ENCODE measurements around the gene THSD4. TPM values are rescaled to one million over a fixed set of nuclear protein-coding genes. Genes with fewer than 3 reads are reported as not detected.

Gene THSD4
- total and polyA plus RNA-seq, 2 of the 8 experiments (the other 6 are each of a cell fraction or from before 2014, with no cell fraction given): 2.5 to 6.2 TPM

DNA sequence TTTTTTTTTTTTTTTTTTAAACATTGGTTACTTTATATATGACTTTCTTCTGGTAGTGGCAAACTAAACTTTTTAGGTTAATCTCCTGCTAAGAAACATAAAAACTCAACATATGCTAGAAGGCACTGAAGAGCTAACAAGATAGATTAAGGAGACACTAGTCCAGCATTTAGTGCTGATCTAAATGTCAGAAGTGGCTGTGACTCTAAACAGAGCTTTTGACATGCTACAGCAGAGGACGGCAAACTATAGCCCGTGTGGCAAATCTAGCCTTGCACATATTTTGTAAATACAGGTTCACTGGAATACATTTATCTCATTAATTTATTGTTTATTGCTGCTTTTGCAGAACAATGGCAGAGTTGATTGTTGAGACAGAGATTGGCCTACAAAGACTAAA is 715.7 kb downstream of the THSD4 start:
- peaks cover 0 to 5% (median 3%) of the 10 kb centered on the region in 4 experiments; a peak in 3 of 8 replicates for H3K36me3 ChIP-seq (ENCODE audit: control insufficient read depth in 2 of 4, insufficient read depth in 4 of 4, low read length in 3 of 4)
- no peak overlapping the region for H2BK120ac ChIP-seq (replicated peaks; ENCODE audit: low read depth, low read length)
- H3K4me2 ChIP-seq (ENCODE audit: insufficient read depth in 1 of 2, low read depth in 2 of 2, low read length in 2 of 2): no peak overlapping the region
- no peak overlapping the region for H2BK12ac ChIP-seq (ENCODE audit: low read depth, low read length)
- no peaks in the 10 kb centered on the region for H3K79me2 ChIP-seq (ENCODE audit: control insufficient read depth in 1 of 2, insufficient read depth in 2 of 2, low read length in 2 of 2)
- H3K4me3 ChIP-seq (ENCODE audit: extremely low read depth in 1 of 4, insufficient read depth in 2 of 4, low read depth in 3 of 4, low read length in 4 of 4): no peak overlapping the region
- FAIRE-seq (no peak), DNase-seq (ENCODE audit: low read depth in 1 of 2, low spot score in 2 of 2) (no peak)
- H3K9me3 ChIP-seq (ENCODE audit: insufficient read depth in 2 of 2, low read depth in 1 of 2, low read length in 1 of 2): no peaks in the 10 kb centered on the region
- H2BK20ac ChIP-seq (ENCODE audit: low read length): no peak overlapping the region
- no peak overlapping the region for H3K56ac ChIP-seq (replicated peaks; ENCODE audit: insufficient read length, low read depth, low read length)
- no peak overlapping the region for H3K27ac ChIP-seq (ENCODE audit: low read depth, low read length)
- H2AK5ac ChIP-seq (ENCODE audit: low read depth, low read length): no peak overlapping the region
- H3K4ac ChIP-seq (replicated peaks; ENCODE audit: insufficient read length, low read depth, low read length): no peak overlapping the region
- H3K23me2 ChIP-seq (ENCODE audit: low read depth, low read length): no peaks in the 10 kb centered on the region
- H3K27me3 ChIP-seq (replicated peaks in 1 of 4; ENCODE audit: control insufficient read depth in 3 of 4, extremely low read depth in 1 of 4, insufficient read depth in 3 of 4, low read length in 3 of 4): no peaks in the 10 kb centered on the region
- H3K4me1 ChIP-seq (replicated peaks in 1 of 4; ENCODE audit: control insufficient read depth in 3 of 4, insufficient read depth in 4 of 4, low read length in 3 of 4): peaks cover 0 to 11% (median 3%) of the 10 kb centered on the region in 4 experiments; a peak in 2 of 7 replicates
- H3K79me1 ChIP-seq (ENCODE audit: low read depth, low read length): no peaks in the 10 kb centered on the region
- H3K9ac ChIP-seq (replicated peaks in 1 of 4; ENCODE audit: extremely low read depth in 1 of 4, low read depth in 3 of 4, low read length in 3 of 4): no peak overlapping the region
- H2BK5ac ChIP-seq (ENCODE audit: low read depth, low read length): no peak overlapping the region
- 97% methylated on average over 2 of the region's 2 CpGs; no CpG with 5 or more reads in 1 of the 2 experiments for WGBS, 2 experiments (ENCODE audit: extremely low coverage in 1 of 2, insufficient coverage in 1 of 2, insufficient read length in 1 of 2, insufficient replicate concordance in 2 of 2, low coverage in 1 of 2, low lambda C conversion rate in 2 of 2, missing lambda C conversion rate in 1 of 2)
- H4K8ac ChIP-seq (ENCODE audit: extremely low read depth, insufficient read depth, low read length): no peak overlapping the region
- POLR2A ChIA-PET (ENCODE audit: partially characterized antibody): no interaction called here
- H3K18ac ChIP-seq (ENCODE audit: extremely low read depth, low read length): no peak overlapping the region
- H3K23ac ChIP-seq (ENCODE audit: insufficient read length): no peak overlapping the region
- TF ChIP-seq NRF1 (IDR thresholded peaks at IDR 0.05; ENCODE audit: low read depth, low read length) (no peak), CBX5 (IDR thresholded peaks at IDR 0.05; ENCODE audit: low read depth, low read length) (no peak), TBP (IDR thresholded peaks at IDR 0.05; ENCODE audit: low read depth, low read length) (no peak), SP2 (IDR thresholded peaks at IDR 0.05; ENCODE audit: low read length) (no peak), POU5F1 (IDR thresholded peaks at IDR 0.05; ENCODE audit: low read depth, low read length) (no peak), POLR2A (IDR thresholded peaks at IDR 0.05; ENCODE audit: control extremely low read depth in 1 of 2, low read depth in 2 of 2, low read length in 2 of 2) (no peak), CREB1 (IDR thresholded peaks at IDR 0.05) (no peak), SRF (IDR thresholded peaks at IDR 0.05; ENCODE audit: low read depth, low read length) (no peak)
- CTCF ChIA-PET (ENCODE audit: partially characterized antibody): interaction anchor here (1.1 kb wide), 1 partner anchor 29 kb away, joined by 3 read pairs; no protein-coding TSS in a partner anchor
- H4K5ac ChIP-seq (ENCODE audit: insufficient read length, low read depth, low read length): no peak overlapping the region
- no peak overlapping the region for H4K91ac ChIP-seq (replicated peaks; ENCODE audit: insufficient read length, low read length)
- H3K14ac ChIP-seq (ENCODE audit: insufficient read length): no peak overlapping the region
- H2BK15ac ChIP-seq (ENCODE audit: low read length): no peak overlapping the region
- H2AFZ ChIP-seq (ENCODE audit: low read length): no peak overlapping the region
- H4K20me1 ChIP-seq (replicated peaks in 1 of 2; ENCODE audit: control insufficient read depth in 1 of 2, insufficient read depth in 2 of 2, low read length in 2 of 2): no peaks in the 10 kb centered on the region

Data from H1 (cell line).